Measurements from ENCODE around the gene VSIG8.

DNA sequence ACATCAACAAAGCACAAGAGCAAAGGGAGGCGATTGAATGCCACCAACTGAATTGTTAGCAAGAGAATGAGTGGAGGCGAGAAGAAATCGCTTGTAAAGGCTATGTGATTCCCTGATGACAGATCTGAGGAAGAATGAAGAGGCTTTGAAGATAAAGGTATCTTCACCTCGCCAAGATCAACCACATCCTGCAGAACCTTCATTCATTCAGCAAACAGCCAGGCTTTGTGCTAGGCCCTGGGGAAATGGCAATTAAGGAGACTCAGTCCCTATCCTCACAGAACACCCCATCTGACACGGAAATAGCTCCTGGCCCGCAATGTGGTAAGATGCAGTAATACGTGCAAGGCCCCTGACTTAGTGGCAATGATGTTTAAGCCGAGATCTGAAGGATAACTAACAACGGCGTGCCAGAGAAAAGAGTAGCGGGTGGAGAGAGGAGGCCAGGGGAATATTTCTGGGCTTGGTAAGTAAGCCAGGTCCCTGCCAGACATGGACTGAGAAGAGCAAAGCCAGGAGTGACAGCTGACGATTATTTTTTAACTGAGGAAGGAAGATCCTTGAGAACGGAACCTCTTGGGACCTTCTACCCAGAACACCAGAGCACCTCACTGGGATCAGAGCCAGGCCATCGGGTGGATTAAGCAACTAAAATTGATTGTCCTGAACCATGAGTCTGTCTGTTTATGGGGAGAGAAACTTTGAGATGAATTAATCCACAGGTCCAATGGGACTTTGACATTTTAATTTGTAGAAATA is 4.6 kb upstream of the VSIG8 start:
- TF ChIP-seq CTCF (IDR thresholded peaks at IDR 0.05), result no peak
- no peak for TF ChIP-seq POLR2A (IDR thresholded peaks at IDR 0.05)
